Vagina (tissue), 2 donors: Measurements from ENCODE around the gene PODN. TPM values are rescaled to one million over a fixed set of nuclear protein-coding genes. Genes with fewer than 3 reads are reported as not detected.

ENCODE experiments used
- DNase-seq, 2 donors: peaks; one replicate each; pipeline ENCODE4 v3.0.0-alpha.2; 2017; ENCODE audit errors: extremely low spot score in 2 of 2
- H3K27ac ChIP-seq: fragments of 200-600 bp; sonication (generic); one replicate; pipeline ENCODE4 v1.5.1; 2019
- H3K27me3 ChIP-seq: fragments of 200-600 bp; sonication (generic); one replicate; pipeline ENCODE4 v1.5.1; 2019
- H3K36me3 ChIP-seq, 2 donors: fragments of 200-600 bp; sonication (generic); one replicate each; pipeline ENCODE4 v1.5.1; 2017 to 2019
- H3K4me1 ChIP-seq: fragments of 200-600 bp; sonication (generic); one replicate; pipeline ENCODE4 v1.5.1; 2019
- H3K4me3 ChIP-seq, 2 donors: fragments of 200-600 bp; sonication (generic); 1 replicate in 1 of 2; 2 replicates in 1 of 2; pipeline ENCODE4 v1.5.1; 2016 to 2019
- H3K9me3 ChIP-seq: fragments of 200-600 bp; sonication (generic); one replicate; pipeline ENCODE4 v1.5.1; 2019
- CTCF ChIP-seq, 3 experiments: fragments of 450-650 bp in 2 of 3; fragments of 200-600 bp in 1 of 3; sonication (generic) in 1 of 3; IDR thresholded peaks; one replicate each; pipeline ENCODE4 v1.5.1; 2017 to 2019; ENCODE audit warnings: antibody characterized with exemption in 3 of 3, mild to moderate bottlenecking in 2 of 3, moderate library complexity in 2 of 3
- POLR2A ChIP-seq, 2 donors: fragments of 450-650 bp; IDR thresholded peaks; one replicate each; pipeline ENCODE4 v1.6.1; 2017; ENCODE audit warnings: antibody characterized with exemption in 2 of 2, mild to moderate bottlenecking in 2 of 2, moderate library complexity in 2 of 2
- POLR2AphosphoS5 ChIP-seq, 2 donors: sonication (generic); formaldehyde crosslinking; IDR thresholded peaks; one replicate each; pipeline ENCODE4 v1.9.0; 2017; ENCODE audit warnings: antibody characterized with exemption in 2 of 2, mild to moderate bottlenecking in 2 of 2, low read depth in 1 of 2; ENCODE audit not compliant: insufficient read depth in 1 of 2
- intact Hi-C: fragments of 100-400 bp; cut with DNase I; formaldehyde crosslinking; loops from one replicate; pipeline ENCODE4 v1.15.1; 2023
- total RNA-seq: library from RNA; depleted of rRNA; stranded (reverse); fragments of >200 nt; gene quantifications from one replicate; pipeline ENCODE4 v1.2.3, GENCODE V29; 2016

The PODN gene
- total RNA-seq, 1 donor from 2014 or later: 207 TPM

DNA sequence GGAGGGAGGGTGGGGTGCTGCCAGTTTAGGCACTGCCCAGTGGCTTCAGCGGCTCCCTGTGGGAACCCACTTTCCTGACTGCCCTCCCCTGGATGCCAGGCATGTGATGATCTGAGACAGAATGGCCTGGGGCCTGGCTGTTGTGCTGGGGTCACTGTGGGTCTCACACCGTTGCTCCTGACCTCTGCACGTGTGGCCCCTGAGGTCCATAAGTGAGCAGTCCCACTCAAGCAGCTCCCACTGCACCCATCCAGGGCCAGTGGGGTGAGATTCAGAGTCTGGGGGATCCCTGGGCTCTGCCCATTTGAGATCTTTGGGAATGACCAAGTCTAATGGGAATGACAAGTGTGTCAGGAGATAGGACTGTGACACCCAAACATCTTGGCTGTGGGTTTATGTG lies 18.0 kb downstream of the PODN start:
- Histone ChIP-seq H3K9me3 (no peaks in the 10 kb centered on the region), H3K27ac (no peak overlapping the region), H3K36me3 (peaks cover 0 to 14% of the 10 kb centered on the region in 2 donors), H3K4me3 (no peak overlapping the region), H3K27me3 (no peaks in the 10 kb centered on the region), H3K4me1 (no peaks in the 10 kb centered on the region)
- no peak for DNase-seq
- intact Hi-C loops: no loop called here
- TF ChIP-seq CTCF (IDR thresholded peaks at IDR 0.05) (no peak), POLR2AphosphoS5 (IDR thresholded peaks at IDR 0.05; ENCODE audit: insufficient read depth in 1 of 2, low read depth in 1 of 2) (no peak), POLR2A (IDR thresholded peaks at IDR 0.05) (no peak)

DNA sequence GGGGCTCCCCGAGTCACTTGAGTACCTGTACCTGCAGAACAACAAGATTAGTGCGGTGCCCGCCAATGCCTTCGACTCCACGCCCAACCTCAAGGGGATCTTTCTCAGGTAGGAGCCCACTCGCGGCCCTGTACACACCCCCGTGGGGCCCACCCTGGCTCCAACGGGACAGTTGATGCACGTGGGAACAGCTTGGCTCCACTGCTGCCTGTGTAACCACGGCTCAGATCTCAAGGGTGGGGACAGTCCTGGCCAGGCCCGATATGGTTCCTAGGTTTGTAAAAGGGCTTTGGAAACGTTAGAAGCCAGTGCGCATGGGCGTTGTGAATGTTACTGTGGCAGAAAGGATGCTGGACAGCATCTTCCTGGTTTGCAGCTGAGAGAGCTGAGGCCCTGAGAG lies 18.8 kb downstream of the PODN start:
- Histone ChIP-seq H3K27me3 (no peaks in the 10 kb centered on the region), H3K27ac (no peak overlapping the region), H3K4me3 (no peak overlapping the region), H3K36me3 (peaks cover 0 to 14% of the 10 kb centered on the region in 2 donors), H3K4me1 (no peaks in the 10 kb centered on the region), H3K9me3 (no peaks in the 10 kb centered on the region)
- no peak for DNase-seq
- intact Hi-C loops: no loop called here
- TF ChIP-seq CTCF (IDR thresholded peaks at IDR 0.05): no peak
- TF ChIP-seq POLR2AphosphoS5 (IDR thresholded peaks at IDR 0.05; ENCODE audit: insufficient read depth in 1 of 2, low read depth in 1 of 2): no peak
- TF ChIP-seq POLR2A (IDR thresholded peaks at IDR 0.05): no peak

- DNase-seq: no peak
- H3K27ac ChIP-seq: no peak overlapping the region
- no peak for TF ChIP-seq POLR2A (IDR thresholded peaks at IDR 0.05)
- TF ChIP-seq POLR2AphosphoS5 (IDR thresholded peaks at IDR 0.05; ENCODE audit: insufficient read depth in 1 of 2, low read depth in 1 of 2): no peak
- TF ChIP-seq CTCF (IDR thresholded peaks at IDR 0.05): no peak
- intact Hi-C loops: no loop called here
- peaks cover 0 to 14% of the 10 kb centered on the region in 2 donors for H3K36me3 ChIP-seq
- H3K4me3 ChIP-seq: no peak overlapping the region
- H3K9me3 ChIP-seq: no peaks in the 10 kb centered on the region
- no peaks in the 10 kb centered on the region for H3K27me3 ChIP-seq
- no peaks in the 10 kb centered on the region for H3K4me1 ChIP-seq
Observed at GRCh38 chr1:53081384-53082066, 19.5 kb downstream of the PODN start.

DNA sequence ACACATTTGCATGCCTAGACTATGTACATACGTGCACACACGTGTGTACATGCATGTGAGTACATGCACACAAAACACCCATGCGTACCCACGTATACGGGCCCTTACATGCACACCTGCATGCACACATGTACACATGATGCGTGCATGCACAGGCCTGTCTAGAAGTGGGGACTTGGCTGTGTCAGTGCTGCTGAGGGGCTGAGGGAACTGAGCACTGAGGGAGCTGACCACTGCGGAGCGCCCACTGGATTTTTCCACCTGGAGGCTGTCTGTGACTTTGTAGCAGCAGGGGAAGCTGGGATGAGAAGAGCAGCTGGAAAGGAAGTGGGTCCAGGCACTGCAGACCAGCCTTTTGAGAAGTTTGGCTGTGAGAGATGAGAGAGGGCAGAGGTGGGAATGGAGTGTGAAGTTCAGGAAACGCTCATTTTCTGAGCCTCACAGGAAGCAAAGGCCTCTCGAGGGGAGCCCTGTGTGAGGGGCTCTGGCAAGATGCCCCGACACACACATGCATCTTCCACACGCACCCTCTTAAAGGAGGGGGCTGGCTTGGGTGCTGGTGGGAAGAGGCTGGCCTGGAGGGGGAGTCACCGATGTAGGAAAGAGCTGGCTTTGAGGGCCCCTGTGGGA lies 20.9 kb downstream of the PODN start:
- Histone ChIP-seq H3K27ac (no peak overlapping the region), H3K4me3 (no peak overlapping the region), H3K27me3 (no peaks in the 10 kb centered on the region), H3K36me3 (peaks cover 0 to 14% of the 10 kb centered on the region in 2 donors), H3K9me3 (no peaks in the 10 kb centered on the region), H3K4me1 (no peaks in the 10 kb centered on the region)
- TF ChIP-seq POLR2AphosphoS5 (IDR thresholded peaks at IDR 0.05; ENCODE audit: insufficient read depth in 1 of 2, low read depth in 1 of 2) (no peak), CTCF (IDR thresholded peaks at IDR 0.05) (no peak), POLR2A (IDR thresholded peaks at IDR 0.05) (no peak)
- DNase-seq: no peak
- intact Hi-C loops: no loop called here
